SIG-M5 treated with dmso at 0.1 percent for 504 hours (cell line): ENCODE measurements around the gene ST8SIA6.
"Not testable (repeated sequence)": the region's sequence is repeated elsewhere in the genome, so short reads cannot be mapped to it uniquely, and the experiment has no call there.

Experiments
- DNase-seq: peaks from one replicate; lab custom pipeline; 2025; ENCODE audit not compliant: unreplicated experiment; lab: John Stamatoyannopoulos, UW

The ST8SIA6 gene

DNA sequence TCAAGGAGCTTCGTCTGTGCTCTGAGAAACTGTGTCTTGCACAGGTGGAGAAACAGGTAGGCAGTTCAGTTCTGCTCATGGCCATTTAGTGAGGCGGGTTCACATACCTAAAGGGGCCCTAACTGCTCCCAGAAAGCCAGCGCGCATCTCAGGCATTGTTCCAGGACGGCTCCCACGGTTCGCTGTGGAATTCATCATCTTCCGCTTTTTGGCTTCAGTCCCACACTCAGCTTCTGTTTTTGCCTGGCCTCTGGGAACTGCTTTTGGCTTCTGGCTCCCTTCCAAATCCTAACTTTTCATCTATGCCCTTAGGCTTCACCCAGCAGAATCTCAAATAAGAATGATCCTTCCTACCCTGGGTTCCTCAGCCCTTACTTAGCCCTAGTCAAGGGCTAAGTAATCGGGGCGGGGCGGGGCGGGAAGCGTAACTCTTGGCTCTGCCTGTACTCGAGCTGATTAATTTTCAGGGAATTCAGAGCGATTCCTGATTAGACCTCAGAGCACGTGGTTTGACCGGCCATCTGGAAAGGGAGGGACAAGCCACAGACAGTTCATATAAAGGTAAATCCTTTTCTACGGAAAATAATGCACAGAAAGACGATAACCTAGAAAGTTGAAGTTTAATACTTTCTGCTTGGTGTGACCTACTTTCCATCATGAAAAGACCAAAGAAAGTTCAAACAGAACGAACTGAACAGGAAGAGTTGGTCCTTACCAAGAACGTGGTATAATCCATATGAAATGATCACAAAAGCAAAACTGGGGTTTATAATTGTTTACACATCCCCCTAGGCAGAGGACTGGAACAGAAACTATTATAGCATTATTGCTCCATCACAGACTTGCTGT, 105.7 kb downstream of the ST8SIA6 start:
- DNase-seq = peak; percentile 1

DNA sequence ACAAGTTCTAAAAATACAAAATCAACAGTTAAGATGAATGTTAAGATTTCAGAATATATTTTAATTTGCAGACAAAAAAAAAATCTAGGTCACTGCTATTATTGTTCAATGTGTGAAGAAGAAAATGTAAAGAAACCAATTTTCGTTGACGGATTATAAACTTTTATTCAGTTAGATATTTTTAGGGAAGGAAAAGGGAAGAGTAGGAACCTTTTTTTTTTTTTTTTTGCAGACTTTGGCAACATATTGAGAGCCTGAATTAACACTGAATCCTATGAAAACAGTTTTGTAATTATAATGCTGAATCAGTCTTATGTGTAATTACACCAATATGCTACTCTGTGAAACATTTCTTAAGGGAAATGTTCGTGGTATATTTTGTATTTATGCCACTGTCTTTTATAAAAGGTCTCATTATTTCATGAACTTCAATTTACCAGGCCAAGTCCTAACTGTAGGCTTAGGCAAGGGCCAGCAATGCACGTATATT, 106.3 kb downstream of the ST8SIA6 start:
- no peak for DNase-seq

DNA sequence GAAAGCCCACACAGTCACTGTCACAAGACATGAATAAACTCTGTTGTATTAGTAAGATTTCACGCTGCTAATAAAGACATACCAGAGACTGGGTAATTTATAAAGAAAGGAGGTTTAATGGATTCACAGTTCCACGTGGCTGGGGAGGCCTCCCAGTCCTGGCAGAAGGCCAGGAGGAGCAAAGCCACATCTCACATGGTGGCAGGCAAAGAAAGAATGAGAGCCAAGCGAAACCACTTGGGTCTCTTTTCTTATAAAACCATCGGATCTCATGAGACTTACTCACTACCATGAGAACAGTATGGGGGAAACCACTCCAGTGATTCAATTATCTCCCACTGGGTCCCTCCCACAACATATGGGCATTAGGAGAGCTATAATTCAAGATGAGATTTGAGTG, 110.2 kb downstream of the ST8SIA6 start:
- no peak for DNase-seq

DNA sequence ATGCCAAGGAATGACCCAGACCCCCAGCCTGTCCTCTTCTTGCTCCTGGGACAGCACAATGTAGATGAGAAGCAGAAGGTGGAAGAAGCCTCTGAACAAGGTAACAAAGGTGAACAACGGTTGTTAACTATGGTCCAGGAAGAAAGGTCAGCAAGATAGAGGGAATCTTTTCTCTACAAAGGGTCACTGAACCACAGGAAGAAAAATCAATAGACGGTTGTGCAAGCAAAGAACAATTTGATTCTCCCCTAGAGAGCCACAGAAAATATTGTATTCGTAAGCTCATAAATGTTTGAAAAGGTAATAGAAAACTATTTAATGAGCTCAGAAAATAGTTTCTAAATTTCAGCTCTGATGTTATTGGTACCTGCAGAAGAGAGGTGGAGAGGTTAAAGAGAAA, 111.3 kb downstream of the ST8SIA6 start:
- DNase-seq = no peak

DNA sequence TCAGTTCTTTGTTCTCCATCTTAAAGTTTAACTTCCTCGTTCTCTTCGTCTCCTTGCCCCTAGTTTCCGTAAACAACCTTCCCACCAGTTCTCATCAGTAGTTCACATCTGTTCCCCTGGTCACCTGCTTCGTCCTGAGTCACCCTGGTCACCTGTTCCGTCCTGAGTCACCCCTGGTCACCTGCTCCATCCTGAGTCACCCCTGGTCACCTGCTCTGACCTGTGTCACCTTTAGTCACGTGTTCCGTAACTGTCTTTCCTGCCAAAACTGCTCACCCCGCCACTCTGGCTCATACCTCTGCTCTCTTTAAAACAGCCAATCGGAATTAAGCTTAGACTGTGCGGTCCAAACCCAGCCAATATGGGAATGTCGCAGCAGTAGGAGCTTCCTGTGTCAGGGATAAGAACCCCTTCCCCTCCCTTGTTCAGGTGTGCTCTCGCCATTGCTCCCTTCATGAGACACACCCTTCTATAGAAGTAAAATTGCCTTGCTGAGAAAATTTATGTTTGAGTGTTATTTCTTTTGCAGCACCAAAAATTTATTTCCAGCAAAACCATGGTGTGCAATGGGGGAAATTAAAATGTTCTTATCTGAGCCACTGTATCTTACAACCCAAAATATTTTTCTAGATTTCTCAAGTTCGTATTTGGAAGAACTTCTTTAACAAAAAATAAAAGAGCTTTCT, 114.1 kb downstream of the ST8SIA6 start:
- DNase-seq = no peak

DNA sequence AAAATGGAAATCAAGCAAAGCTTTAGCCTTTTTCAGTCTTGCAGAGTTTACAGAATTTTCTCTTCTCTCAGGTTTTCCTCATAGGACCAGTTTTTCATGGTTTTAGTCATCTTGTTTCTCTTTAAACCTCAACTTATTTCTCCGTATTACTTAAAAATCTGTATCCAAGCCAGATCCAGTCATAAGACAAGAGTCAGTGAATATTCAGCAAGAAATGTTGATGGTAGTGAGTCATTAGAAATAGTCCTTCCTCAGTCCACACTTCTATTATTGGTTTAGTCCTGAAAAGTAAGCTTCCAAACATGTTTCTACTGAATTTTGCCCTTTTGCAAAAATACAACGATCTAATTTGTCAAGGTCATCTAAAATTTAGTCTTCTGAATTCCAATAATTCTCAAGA, 119.3 kb downstream of the ST8SIA6 start:
- no peak for DNase-seq

DNA sequence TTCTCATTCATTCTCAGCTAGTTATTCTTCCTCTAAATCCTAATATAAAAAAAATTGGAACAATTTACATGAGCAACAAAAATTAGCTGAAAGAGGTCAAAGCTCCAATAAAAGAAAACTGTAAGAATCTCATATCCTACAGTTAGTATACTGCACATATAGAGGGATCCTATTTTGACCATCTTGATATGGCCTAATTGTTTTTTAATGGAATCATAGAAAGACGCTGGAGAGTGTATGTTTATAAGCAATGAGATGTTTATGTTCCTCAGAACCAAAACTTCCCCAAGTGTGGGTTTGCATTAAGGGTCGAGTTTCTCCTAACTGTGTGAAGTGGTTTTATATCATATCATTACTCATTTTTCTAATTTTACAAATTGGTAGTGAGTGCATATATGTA, 123.9 kb downstream of the ST8SIA6 start:
- DNase-seq = no peak

DNA sequence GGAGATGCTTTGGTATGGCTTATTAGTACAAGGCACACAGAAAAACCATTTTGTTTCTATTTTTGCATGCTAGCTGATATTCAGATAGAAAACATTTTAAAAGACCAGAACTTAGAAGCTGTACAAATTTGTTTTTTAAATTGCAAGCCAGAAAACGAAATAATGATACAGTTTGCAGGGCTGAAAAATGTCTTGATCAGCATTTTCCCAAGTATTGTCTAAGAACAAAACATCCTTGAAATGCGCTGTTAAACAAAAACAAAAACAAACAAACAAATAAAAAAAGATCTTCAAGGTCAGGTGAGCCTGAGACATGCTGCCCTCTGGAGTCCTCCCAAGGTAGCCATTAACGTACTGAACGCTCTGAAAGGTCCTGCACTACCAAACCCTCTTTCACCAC, 128.0 kb downstream of the ST8SIA6 start:
- no peak for DNase-seq

DNA sequence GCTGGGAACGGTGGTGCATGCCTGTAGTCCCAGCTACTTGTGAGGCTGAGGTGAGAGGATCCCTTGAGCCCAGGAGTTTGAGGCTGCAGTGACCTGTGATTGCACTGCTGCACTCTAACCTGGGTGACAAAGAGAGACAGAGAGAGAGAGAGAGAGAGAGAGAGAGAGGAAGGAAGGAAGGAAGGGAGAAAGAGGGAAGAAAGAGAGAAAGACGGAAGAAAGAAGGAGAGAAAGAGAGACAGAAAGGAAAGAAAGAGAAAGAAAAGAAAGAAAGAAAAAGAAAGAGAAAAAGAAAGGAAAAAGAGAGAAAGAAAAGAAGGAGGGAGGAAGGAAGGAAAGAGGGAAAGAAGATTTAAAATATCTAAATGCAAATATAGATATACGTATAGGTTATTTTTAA, 132.4 kb downstream of the ST8SIA6 start:
- DNase-seq = not testable (repeated sequence)

DNA sequence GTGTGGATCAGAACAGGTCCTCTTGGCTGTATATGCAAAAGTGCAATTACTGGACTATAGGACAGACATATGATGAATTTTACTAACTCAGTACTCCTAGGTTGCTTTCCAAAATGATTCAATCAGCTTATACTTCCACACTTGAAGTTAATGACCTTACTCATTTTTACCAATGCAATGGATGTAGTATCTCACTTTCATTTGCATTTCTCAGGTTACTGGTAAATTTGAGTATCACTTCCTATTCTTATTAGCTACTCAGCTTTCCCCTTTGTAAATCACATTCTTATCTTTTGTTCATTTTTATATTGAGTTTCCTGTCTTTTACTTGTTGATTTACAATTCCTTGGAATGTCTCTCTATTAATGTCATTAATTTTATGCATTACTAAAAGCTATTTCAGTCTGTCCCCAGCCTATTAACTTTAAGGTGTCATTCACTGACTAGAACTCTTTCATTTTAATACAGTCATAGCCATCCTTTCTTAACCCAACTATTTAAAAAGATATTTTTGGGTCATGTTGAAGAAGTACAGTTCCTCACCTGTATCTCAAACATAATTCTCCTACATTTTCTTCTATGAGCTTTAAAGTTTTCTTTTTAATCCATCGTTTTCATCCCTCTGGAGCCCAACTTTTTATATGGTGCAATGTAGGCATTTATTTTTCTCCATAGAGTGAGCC, 137.8 kb downstream of the ST8SIA6 start:
- no peak for DNase-seq

DNA sequence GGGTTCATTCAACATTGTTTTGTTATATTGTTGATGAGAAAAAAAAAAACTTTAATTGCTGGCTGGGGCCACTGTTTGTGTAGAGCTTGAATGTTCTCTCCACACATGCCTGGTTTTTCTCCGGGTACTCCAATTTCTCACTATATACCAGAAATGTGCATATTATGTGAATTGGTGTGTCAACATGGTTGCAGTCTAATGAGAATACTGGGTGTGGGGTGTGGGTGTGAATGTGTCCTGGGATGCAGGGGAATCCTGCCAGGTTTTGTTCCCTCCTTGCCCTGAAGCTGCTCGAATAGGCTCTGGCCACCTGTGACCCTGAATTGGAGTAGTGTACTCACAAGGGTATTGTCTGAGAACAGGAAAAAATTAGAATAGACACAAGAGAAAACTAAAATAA, 145.0 kb downstream of the ST8SIA6 start:
- DNase-seq = no peak

DNA sequence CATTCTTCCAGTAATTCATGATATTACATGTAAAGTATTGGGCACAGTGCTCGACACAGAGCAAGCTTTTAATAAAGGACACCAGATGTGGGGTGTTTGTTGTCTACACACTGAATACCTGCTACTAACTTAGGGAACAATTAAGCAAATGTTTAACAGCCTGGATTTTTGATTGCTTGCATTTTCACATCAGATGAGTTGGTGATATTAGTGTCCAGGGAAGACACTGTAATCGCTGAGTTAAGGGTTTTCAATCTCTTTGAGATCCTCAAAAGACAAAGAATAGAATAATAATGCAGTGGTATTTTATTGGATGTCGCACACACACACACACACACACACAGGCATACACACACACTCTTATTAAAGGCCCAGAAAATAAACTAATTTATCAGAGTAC, 147.3 kb downstream of the ST8SIA6 start:
- DNase-seq = no peak

DNA sequence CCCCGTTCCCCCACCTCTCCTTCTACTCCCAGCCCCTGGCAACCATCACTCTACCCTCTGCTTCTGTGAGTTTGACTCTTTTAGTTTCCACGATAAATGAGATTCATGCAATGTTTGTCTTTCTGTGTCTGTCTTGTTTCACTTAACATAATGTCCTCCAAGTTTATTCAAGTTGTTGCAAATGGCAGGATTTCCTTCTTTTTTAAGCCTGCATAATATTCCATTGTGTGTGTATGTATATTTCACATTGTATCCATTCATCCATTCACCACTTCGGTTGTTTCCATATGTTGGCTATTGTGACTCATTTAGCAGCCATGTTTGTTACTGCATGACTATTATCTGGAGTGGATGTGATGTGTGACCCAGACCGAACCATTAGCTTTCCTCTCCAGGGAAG, 162.0 kb downstream of the ST8SIA6 start:
- DNase-seq = no peak

DNA sequence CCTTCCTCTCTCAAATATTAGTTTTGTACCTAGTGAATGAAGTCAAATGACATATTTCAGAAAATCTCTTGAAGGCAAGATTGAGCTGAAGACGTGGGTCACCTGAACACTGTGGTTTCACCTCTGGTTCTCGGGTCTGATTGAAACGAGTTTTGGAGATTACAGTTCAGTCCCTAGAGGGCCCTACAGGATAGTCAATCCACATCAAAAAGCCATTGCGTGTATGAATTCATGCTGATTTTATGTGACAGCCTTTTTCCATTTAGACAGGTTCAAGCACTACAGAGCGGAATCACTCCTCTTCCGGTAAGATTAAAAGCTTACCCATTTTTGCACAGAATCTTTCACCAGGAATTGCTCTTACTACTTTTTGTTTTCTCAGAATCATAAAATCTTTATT, 164.2 kb downstream of the ST8SIA6 start:
- DNase-seq = no peak

DNA sequence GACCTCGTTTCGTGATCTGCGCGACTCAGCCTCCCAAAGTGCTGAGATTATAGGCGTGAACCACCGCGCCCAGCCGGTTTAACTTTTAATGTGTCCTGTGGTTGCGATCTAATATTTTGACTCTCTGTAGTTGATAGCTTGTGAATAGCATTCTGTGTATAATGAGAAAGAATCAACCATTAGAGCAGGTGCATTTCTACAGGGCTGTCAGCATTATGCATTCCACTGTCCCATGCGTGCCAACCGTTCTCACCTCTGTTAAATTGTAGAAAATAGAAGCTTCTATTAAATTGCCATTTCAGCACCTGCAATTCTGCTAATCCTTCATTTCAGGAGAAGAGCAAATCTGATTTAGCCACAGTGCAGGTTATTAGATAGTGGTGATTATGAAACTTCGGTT, 164.6 kb downstream of the ST8SIA6 start:
- no peak for DNase-seq

DNA sequence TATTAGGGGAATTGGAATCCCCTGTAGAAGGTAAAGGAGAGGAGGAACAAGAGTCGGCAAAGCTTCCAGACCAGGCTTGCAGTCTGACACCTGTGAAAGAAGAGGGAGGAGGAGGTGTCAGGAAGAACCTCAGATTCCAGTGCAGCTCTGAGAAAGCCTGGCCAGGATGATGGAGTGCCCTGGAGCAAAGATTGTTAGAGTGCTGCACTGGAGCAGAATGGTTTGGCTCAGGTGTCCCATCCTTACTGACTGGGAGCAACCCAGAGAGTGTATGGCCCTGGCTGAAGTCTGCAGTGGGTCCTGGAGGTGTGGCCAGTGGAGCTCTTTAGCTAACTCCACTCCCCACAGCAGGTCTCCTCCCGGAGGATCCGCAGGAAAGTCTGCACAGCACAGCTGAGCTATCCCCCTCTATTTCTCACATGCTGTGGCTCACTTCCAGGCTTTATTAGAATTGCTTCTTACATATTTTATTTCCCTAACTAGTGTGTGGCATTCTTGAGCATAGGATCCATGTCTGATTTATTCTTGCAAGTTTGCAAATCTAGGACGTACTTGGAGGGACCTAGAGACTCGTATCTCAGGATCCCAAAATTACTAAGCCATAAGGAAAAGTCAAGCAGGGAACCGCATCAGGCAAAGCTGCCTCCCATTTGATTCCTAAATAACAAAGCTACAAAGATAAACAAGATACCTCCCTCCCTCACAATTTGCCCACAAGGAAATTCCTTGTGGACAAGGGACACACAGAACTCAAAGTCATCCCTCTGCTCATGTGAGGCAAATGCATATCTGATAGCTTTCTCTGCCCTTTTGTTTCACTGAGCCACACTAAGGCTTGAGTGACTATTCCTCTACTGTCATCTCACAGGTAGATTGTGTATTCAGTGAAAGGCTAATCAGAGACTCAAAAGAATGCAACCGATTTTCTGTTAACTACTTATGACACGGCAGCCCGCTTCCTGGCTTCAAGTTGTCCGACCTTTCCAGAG, 167.5 kb downstream of the ST8SIA6 start:
- no peak for DNase-seq

DNA sequence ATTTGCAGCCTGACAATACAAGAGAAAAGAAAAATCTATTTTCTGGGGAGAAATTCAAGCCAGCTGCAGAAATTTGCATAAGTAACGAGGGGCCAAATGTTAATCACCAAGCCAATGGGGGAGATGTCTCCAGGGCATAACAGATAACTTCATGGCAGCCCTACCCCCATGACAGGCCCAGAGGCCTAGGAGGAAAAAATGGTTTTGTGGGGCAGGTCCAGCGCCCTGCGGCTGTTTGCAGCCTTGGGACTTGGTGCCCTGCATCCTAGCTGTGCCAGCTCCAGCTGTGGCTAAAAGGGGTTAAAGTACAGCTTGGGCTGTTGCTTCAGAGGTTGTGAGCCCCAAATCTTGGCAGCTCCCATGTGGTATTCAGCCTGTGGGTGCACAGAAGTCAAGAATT, 172.1 kb downstream of the ST8SIA6 start:
- no peak for DNase-seq

DNA sequence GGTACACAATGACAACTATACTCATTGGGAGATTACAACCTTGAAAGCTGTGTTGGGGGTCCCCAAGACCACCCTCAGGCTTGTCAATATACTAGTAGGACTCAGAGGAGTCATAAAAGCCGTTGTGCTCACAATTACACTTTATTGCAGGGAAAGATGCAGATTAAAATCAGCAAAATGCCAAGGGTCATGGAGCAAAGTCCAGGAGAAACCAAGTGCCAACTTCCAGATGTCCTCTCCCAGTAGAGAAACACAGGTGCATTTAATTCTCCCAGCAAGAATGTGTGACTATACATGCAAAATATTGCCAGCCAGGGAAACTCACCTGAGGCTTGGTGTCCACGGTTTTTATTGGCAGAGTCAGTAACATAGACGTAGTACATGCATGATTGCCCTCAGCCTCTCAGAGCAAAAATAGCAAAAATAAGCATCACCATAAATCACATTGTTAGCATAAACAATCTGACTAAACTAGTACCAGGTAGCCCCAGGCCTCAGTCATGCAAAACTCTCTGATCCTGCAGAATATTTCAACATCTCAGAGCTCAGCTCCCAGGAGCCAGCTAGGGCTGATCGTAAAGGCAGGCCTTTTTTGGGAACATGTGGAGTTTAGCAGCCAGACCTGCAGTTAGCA, 175.7 kb downstream of the ST8SIA6 start:
- no peak for DNase-seq

DNA sequence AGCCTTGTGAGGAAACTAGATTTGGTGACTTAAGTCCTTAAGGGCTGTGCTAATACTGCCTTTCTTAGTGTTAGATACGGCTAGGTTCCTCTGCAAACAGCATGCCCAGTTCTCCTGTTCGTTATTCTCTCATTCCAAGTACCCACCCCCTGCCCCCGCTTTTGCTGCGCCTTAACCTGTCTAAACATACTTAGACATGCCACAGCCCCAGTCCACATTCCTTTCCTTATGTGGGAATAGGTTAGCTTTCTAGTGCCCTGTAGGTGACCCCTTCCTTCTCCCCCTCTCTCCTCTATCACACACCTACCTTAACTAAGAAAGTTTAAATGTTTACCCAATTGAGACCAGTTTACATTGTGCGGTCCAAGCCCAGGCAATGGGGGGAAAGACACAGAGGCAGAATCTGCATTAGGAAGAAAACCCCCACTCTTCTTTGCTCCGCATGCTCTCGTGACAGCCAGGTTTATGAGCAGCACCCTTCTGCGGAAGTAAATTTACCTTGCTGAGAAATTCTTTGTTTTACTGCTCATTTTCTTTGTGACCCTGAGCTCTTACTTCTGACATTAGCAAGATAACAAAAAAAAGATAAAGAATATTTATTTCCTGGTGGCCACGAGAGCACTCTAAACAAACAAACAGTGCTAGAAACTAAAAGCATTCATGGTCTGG, 177.5 kb downstream of the ST8SIA6 start:
- no peak for DNase-seq

DNA sequence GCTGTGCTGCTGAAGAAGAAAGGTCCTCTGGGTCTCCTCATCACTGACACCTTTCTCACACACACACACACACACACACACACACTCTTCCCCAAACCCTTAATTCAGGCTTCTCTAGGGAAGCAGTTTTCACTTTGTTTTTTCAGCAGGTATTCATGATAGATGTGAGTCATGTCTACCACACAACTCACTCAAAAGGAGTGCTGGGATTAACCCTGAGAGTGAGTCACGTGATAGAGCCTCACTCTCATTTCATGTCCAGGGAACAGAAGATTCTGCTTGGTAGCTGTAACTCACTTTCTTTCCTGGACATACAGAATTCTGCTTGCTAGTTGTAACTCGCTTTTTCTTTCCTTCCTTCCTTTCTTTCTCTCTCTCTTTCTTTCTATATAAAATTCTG, 181.0 kb downstream of the ST8SIA6 start:
- DNase-seq = no peak
